ENCODE data around the gene SLC6A1.

Gene SLC6A1

DNA sequence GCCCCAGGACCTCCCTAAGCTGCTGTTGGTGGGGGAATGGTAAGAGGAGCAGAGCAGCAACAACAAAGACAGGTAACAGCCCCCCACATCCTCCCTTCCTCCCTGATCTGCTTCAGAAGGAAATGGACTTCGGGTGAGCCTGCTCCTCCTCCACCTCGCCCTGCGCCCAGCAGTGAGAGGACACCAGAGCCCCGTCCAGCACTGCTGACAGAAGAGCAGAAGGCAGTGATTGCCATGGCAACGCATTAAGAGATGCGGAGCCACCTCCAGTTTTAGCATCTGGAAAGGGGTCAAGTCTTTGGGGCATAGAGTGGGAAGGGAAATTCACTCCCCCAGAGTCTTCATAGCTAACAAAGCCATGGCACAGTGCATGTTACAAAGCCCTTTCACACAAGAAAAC is 84.2 kb downstream of the SLC6A1 start:
- DNase-seq (ENCODE audit: low read depth): no peak
- no peak overlapping the region for H3K4me3 ChIP-seq (ENCODE audit: low read depth, low read length)
- TF ChIP-seq, protein P1, sequence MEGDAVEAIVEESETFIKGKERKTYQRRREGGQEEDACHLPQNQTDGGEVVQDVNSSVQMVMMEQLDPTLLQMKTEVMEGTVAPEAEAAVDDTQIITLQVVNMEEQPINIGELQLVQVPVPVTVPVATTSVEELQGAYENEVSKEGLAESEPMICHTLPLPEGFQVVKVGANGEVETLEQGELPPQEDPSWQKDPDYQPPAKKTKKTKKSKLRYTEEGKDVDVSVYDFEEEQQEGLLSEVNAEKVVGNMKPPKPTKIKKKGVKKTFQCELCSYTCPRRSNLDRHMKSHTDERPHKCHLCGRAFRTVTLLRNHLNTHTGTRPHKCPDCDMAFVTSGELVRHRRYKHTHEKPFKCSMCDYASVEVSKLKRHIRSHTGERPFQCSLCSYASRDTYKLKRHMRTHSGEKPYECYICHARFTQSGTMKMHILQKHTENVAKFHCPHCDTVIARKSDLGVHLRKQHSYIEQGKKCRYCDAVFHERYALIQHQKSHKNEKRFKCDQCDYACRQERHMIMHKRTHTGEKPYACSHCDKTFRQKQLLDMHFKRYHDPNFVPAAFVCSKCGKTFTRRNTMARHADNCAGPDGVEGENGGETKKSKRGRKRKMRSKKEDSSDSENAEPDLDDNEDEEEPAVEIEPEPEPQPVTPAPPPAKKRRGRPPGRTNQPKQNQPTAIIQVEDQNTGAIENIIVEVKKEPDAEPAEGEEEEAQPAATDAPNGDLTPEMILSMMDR (IDR thresholded peaks at IDR 0.05; ENCODE audit: control insufficient read depth, extremely low read depth, insufficient read depth): no peak

DNA sequence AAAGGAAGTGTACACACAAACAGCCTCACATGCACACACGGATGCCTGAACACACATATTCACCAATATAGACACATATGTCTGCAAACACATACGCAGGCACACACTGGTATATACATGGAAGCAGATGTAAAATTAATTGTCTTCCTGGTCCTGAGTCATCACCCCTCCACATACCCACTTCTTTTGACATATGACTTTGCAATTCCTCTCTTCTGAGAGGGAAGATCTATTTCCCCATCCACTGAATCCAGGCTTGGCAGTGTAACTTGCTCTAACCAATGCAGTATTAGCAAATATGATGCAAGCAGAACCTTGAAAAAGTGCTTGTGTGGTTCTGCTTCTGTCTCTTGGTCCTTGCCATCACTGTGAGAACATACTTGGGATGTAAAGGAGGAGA is 84.9 kb downstream of the SLC6A1 start:
- H3K4me3 ChIP-seq (ENCODE audit: low read depth, low read length): no peak overlapping the region
- DNase-seq (ENCODE audit: low read depth): no peak
- TF ChIP-seq, protein P1 (IDR thresholded peaks at IDR 0.05; ENCODE audit: control insufficient read depth, extremely low read depth, insufficient read depth): no peak

DNA sequence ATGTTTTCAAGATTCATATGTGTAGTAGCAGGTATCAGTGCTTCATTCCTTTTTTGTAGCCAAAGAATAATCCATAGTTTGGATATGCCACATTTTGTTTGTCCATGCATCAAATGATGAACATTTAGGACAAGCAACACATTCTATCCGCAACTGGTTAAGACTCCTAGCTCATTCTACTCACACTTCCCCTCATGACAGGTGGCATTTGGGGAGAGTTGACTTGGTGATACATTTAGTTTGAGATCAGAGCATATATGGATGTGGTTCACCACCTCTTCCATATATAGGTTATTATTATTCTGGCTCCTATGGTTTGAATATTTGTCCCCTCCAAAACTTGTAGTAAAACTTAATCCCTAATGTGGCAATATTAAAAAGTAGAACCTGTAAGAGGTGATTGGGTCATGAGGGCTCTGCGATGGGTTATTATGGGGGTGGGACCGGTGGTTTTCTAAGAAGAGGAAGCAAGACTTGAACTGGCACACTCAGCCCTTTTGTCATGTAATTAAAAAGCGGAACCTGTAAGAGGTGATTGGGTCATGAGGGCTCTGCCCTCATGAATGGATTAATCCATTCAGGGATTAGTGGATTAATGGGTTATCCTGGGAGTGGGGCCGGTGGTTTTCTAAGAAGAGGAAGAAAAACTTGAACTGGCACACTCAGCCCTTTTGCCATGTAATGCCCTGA is 86.4 kb downstream of the SLC6A1 start:
- no peak for DNase-seq (ENCODE audit: low read depth)
- no peak overlapping the region for H3K4me3 ChIP-seq (ENCODE audit: low read depth, low read length)
- TF ChIP-seq, protein P1 (IDR thresholded peaks at IDR 0.05; ENCODE audit: control insufficient read depth, extremely low read depth, insufficient read depth): no peak

DNA sequence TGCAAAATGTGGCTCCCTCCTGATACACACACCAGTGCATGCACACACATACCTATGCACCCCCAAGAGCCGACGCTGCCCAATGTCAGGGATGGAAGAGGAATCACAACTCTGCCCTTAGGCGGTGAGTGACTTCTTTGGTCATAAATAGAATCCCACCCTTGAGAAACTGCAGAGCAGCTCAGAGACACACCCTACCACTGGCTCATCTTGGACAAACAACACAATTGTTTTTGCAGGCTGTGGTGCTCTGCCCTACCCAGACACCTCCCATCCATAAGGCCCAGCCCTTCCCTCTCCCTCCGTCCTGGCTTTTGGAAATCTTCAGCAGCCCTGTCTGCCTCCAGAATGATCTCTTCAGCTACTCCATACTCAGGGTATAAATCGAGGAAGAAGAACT is 87.9 kb downstream of the SLC6A1 start:
- no peak for DNase-seq (ENCODE audit: low read depth)
- TF ChIP-seq, protein P1 (IDR thresholded peaks at IDR 0.05; ENCODE audit: control insufficient read depth, extremely low read depth, insufficient read depth): no peak
- H3K4me3 ChIP-seq (ENCODE audit: low read depth, low read length): no peak overlapping the region

DNA sequence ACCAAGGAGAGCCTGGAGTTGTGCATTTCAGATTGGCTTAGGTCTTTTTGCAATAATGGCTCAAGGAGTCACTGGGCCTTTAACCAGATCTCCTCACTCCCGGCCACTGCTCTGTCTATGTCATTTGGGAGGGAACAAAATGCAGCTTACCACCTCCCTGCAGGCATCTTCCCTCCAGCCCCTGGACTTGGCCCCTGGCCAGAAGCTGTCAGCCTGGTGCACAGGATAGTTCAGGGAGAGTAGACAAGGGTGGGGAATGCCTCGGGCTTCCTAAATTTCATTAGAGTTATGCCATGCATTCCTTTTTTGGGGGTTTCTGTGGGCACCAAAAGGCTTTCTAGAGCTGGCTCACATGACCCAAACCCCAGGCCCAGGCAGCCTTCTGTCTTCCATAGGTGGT is 91.5 kb downstream of the SLC6A1 start:
- TF ChIP-seq, protein P1 (IDR thresholded peaks at IDR 0.05; ENCODE audit: control insufficient read depth, extremely low read depth, insufficient read depth): no peak
- DNase-seq (ENCODE audit: low read depth): no peak
- H3K4me3 ChIP-seq (ENCODE audit: low read depth, low read length): no peak overlapping the region

DNA sequence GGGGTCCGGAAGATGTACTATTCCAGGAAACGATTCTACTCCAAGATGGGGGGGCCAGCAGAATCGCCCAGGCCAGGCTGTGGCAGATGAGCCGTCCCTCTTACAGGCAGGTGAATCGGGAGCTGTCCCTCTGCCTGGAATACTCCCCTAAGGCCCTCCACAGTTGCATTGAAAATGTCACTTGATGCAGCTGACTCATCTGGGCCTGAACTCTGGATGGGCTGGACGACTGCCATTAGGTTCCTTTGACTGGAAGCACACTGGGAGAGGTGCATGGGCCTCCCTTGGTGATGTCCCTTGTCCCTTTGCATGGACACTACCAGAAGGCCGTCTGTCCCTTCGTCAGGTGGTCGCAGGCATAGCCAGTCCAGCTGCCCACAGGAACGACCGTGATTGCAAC is 92.1 kb downstream of the SLC6A1 start:
- TF ChIP-seq, protein P1 (IDR thresholded peaks at IDR 0.05; ENCODE audit: control insufficient read depth, extremely low read depth, insufficient read depth): no peak
- no peak overlapping the region for H3K4me3 ChIP-seq (ENCODE audit: low read depth, low read length)
- no peak for DNase-seq (ENCODE audit: low read depth)
